22Rv1 (cell line): ENCODE measurements around the gene NDOR1.

Experiments
- CTCF ChIP-seq: fragments of 450-650 bp; IDR thresholded peaks from 2 replicates; pipeline ENCODE4 v1.5.1; 2017; ENCODE audit warnings: mild to moderate bottlenecking
- ZFX ChIP-seq: fragments of 450-650 bp; IDR thresholded peaks from 2 replicates; pipeline ENCODE4 v1.6.1; 2017; ENCODE audit warnings: antibody characterized with exemption, borderline replicate concordance

GRCh38 chr9:137191691-137192447 lies 13.6 kb upstream of the NDOR1 start:
- TF ChIP-seq CTCF (no peak), ZFX (no peak)
